AG08396 (cell line): ENCODE data around the gene LAMA2.
"Not testable (repeated sequence)": the region's sequence is repeated elsewhere in the genome, so short reads cannot be mapped to it uniquely, and the experiment has no call there.

Source experiments
- DNase-seq: peaks from one replicate; pipeline ENCODE4 v3.0.0; 2012; ENCODE audit warnings: low spot score, mixed read lengths

LAMA2 gene

DNA sequence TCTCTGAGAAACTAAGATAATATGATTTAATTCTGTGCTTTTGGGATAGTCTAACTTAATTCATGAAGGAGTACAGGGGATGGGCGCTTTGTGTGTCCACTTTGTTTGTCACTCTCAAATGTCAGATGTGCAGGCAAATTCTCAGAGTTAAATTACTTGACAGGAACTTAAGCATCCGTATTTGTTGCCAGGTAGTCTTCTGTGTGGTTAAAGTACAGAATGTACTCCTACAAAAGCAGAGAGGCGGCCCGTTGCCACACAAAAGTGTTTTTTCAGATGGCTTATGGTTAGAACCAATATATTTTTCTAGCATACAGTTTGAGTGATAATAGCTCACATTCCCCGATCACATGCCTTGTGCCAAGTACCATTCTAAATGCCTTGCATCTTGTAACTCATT, 234.4 kb downstream of the LAMA2 start:
- no peak for DNase-seq

GRCh38 chr6:129120856-129121638, 238.1 kb downstream of the LAMA2 start:
- no peak for DNase-seq

GRCh38 chr6:129124347-129124746, 241.4 kb downstream of the LAMA2 start:
- no peak for DNase-seq

- DNase-seq: no peak
These were observed 247.2 kb downstream of the LAMA2 start for GRCh38 chr6:129130106-129130505.

DNA sequence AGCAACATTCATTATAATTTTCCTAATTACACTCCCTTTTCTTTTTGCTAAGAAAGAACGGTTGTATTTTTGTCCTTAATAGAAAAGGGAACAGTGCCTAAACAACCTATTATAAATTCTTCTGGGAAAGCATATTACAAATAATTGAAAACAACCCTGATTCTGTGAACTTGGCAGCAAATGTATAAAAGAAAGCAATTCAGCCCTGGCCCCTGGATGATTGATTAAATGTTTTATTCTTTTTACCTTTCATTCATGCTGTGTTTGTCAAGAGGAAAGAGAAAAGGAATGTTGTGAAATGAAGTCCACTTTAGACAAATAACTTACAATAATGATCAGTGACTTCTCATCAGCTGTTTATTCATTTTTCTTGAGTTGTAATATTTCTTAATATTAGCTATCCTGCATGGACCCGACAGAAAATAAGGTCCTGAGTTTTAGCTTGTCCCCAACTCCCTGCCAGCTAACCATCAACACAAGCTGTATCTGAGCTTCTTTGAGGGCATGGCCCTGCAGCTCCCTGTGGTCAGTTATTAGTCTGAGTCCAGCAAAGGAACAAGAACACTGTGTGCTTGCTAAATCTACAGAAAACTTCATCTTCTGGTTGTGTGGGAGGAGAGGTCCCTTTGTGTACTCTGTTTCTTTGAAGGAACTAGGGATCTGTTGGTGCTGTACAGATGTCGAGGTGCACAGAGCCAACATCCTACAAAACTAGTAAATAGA, 248.2 kb downstream of the LAMA2 start:
- no peak for DNase-seq

GRCh38 chr6:129133770-129134192, 250.8 kb downstream of the LAMA2 start:
- DNase-seq: peak; percentile 10

DNA sequence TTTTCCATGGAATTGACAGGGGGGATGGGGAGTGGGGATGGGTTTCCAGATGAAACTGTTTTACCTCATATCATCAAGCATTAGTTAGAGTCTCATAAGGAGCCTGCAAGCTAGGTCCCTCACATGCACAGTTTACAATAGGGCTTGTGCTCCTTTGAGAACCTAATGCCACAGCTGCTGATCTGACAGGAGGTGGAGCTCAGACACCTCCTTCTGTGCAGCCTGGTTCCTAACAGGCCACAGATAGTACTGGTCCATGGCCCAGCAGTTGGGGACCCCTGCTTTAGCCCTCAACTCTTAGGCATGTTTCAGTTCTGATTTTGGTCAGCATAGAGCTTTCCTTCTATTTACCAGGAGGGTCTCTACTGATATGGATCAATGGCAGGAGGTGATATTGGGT, 251.6 kb downstream of the LAMA2 start:
- no peak for DNase-seq

DNA sequence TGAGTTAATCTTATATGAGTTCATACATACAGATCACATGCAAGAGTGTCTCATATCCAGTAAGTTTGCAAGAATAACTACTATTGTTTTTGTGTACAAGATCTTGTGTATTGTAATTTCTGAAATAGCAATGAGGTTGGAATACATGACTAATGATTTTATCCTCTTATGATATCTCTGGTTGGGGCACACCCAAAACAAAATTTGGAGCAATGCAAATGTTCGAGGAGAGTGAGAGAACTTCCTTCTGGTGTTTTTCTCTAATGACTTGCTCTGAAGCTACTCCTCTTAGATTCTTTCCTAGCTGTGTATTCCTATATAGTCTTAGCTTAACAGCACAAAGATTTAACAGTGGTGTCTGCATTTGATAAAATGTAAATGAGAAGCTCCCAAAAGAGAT, 252.5 kb downstream of the LAMA2 start:
- no peak for DNase-seq

- DNase-seq: no peak
These were observed 253.8 kb downstream of the LAMA2 start for GRCh38 chr6:129136751-129137150.

DNA sequence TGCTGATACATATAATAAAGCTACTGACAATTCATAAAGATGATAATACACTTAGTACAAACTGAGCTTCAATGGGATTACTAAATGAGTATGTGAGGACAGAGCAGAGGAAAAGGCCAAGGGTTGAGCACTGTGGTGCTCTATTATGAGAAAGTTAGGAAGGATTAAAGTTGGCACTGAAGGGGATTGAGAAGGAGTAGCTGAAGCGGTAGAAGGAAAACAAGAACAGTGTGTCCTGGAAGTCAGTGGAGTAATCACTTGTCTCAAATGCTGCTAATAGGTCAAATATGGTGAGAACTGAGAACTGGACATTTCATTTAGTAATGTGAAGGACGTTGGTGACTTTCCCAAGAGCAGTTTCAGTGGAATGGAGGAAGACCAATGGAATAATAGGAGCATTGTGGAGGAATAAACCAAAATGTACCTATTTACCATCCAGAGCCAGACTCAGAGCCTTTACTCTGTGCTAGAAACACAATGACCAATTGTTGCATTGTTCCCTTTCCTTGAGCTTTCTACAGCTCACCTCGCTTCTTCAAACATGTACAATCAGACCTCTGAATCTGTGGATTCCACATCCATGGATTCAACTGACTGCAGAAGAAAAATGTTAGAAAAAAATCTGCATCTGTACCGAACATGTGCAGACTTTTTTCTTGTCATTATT, 255.9 kb downstream of the LAMA2 start:
- DNase-seq: no peak

- no peak for DNase-seq
These were observed 257.6 kb downstream of the LAMA2 start for GRCh38 chr6:129140526-129140925.

DNA sequence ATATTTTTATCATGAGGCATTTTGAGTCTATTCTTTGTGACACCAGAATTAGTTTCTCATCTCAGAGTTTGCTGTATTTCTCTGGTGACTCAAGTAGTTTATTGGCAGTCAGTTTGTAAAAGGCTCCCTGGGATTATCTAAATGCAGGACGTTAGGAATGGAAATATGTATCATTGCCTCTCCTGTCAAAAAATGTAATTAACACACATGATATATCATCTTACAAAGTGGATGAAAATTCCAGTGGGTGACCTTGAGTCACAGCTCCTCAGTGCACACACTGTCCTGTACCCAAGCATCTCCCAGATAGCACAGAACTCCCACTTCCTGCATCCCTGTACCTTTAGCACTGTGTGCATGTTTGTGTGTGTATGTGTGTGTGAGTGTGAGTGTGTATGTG, 258.6 kb downstream of the LAMA2 start:
- DNase-seq: no peak

DNA sequence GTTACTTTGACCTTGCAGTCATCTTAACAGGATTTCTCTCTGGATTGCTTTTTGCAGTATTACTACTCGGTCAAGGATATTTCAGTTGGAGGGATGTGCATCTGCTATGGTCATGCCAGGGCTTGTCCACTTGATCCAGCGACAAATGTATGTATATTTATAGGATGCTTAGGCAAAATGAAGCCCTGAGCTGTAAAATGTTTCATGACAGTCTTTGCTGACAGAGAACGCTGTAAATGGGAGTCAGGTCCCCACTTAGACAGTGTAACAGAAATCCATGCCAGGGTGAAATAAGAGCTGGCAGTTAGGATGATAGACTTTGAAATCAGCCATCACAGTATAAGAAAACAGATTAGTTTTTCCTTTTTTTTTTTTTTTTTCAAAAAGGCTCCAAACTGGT, 264.0 kb downstream of the LAMA2 start:
- no peak for DNase-seq

- DNase-seq: no peak
These were observed 267.6 kb downstream of the LAMA2 start for GRCh38 chr6:129150507-129150906.

- DNase-seq: no peak
These were observed 270.3 kb downstream of the LAMA2 start for GRCh38 chr6:129153257-129153656.

DNA sequence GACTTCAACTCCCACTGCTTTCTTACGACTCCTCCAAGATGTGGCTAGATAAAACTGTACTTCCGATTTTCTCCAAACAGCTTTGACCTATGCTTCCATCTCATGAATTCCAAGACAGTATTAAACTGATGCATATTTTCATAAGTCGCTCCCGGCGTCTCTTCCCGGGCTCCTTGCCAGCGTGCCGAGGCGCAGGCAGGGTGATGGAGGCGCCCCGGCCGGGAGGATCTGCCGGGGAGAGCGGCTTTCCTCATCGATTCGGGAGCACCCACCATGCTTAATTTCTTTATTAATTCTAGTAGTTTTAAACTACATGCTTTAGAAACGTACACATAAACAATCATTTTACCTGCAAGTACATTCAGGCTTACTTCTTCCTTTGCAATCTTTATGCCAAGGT, 276.3 kb downstream of the LAMA2 start:
- not testable (repeated sequence) for DNase-seq

GRCh38 chr6:129162605-129163004, 279.7 kb downstream of the LAMA2 start:
- DNase-seq: no peak

DNA sequence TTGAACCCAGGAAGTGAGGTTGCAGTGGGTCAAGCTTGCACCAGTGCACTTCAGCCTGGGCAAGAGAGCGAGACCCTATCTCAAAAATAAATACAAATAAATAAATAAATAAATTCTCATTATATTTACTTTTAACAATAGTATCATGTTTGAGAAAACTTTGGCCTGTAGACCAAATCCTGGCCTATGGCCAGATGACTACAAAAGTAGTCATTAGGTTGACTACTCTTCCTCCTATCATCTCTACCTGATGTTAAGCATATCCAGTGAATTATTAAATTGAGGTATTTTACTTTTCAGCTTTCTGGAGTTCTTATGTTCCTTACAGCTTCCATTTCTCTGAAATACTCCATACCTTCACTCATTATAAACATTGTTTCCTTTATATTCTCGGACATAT, 280.6 kb downstream of the LAMA2 start:
- DNase-seq: no peak

DNA sequence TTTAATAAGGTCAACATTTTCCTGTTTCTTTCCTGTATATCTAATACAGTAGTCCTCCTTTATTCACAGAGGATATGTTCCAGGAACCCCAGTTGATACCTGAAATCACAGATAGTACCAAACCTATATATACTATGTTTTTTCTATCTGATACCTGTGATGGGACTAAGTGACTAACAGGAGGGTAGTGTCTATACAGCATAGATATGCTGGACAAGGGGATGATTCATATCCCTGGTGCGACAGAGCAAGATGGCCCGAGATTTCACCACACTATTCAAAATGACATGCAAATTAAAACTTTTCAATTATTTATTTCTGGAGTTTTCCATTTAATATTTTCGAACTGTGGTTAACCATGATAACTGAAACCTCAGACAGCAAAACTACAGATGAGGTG, 281.1 kb downstream of the LAMA2 start:
- no peak for DNase-seq

DNA sequence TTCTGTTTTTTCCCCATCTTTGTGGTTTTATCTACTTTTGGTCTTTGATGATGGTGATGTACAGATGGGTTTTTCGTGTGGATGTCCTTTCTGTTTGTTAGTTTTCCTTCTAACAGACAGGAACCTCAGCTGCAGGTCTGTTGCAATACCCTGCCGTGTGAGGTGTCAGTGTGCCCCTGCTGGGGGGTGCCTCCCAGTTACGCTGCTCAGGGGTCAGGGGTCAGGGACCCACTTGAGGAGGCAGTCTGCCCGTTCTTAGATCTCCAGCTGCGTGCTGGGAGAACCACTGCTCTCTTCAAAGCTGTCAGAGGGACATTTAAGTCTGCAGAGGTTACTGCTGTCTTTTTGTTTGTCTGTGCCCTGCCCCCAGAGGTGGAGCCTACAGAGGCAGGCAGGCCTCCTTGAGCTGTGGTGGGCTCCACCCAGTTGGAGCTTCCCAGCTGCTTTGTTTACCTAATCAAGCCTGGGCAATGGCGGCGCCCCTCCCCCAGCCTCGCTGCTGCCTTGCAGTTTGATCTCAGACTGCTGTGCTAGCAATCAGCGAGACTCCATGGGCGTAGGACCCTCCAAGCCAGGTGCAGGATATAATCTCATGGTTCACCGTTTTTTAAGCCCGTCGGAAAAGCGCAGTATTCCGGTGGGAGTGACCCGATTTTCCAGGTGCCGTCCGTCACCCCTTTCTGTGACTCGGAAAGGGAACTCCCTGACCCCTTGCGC, 289.5 kb downstream of the LAMA2 start:
- DNase-seq: not testable (repeated sequence)

GRCh38 chr6:129175066-129175465, 292.1 kb downstream of the LAMA2 start:
- DNase-seq: no peak

DNA sequence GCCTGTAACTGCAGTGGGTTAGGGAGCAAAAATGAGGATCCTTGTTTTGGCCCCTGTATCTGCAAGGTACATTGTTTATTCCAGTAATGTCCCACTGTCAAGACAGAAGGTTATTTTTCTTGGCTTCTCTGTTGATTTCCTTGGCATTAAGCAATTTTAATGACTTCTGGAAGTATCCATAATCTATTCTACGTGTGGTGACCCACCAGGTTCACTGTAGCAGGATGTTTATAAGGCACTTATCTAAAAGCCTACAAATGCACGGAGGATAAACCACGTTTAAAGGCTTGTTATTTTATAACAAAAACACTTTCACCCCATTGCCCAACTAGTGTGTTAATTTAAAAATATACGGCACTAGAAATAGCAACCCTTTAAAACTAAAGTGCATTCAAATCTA, 294.9 kb downstream of the LAMA2 start:
- DNase-seq: no peak
